NT2/D1 (cell line): Measurements from ENCODE around the gene SYPL1.

ENCODE experiments used
- SUZ12 ChIP-seq: IDR thresholded peaks from 2 replicates; pipeline ENCODE4 v1.6.1; 2011; ENCODE audit not compliant: insufficient read length, insufficient read depth; ENCODE audit errors: extremely low read depth
- YY1 ChIP-seq: IDR thresholded peaks from 2 replicates; pipeline ENCODE4 v1.6.1; 2011; ENCODE audit not compliant: insufficient read length, insufficient read depth
- ZNF274 ChIP-seq: IDR thresholded peaks from 2 replicates; pipeline ENCODE4 v1.6.1; 2011; ENCODE audit warnings: mild to moderate bottlenecking, low read depth, low read length

- TF ChIP-seq ZNF274 (no peak), YY1 (no peak), SUZ12 (no peak)
These were observed 11.1 kb downstream of the SYPL1 start for GRCh38 chr7:106100863-106101629.
